GM12891 (cell line): ENCODE data around the gene ZXDA.
A peak's percentile ranks its signal among the peaks of the same experiment; 100 is the strongest.
"Not testable (repeated sequence)": the region's sequence is repeated elsewhere in the genome, so short reads cannot be mapped to it uniquely, and the experiment has no call there.

Experiments
- DNase-seq: peaks from one replicate; pipeline ENCODE4 v3.0.0; 2011; ENCODE audit warnings: low spot score; ENCODE audit not compliant: insufficient read length
- FAIRE-seq: peaks from 2 replicates; lab custom pipeline; 2011; peaks lifted over from hg19 to GRCh38; lab: Jason Lieb, UNC
- PAX5 ChIP-seq: IDR thresholded peaks from 2 replicates; pipeline ENCODE4 v1.6.1; 2011; ENCODE audit warnings: low read length, moderate library complexity, mild to moderate bottlenecking; ENCODE audit not compliant: insufficient read depth, severe bottlenecking
- POLR2A ChIP-seq: IDR thresholded peaks from 2 replicates; pipeline ENCODE4 v1.6.1; 2011; ENCODE audit warnings: low read depth, low read length, control low read depth
- POLR2AphosphoS5 ChIP-seq: IDR thresholded peaks from 2 replicates; pipeline ENCODE4 v1.6.1; 2011; ENCODE audit warnings: low read depth, low read length, control low read depth
- POU2F2 ChIP-seq: IDR thresholded peaks from 2 replicates; pipeline ENCODE4 v1.6.1; 2011; ENCODE audit warnings: low read depth, mild to moderate bottlenecking, control low read depth, low read length, moderate library complexity
- SPI1 ChIP-seq: IDR thresholded peaks from 2 replicates; pipeline ENCODE4 v1.6.1; 2011; ENCODE audit warnings: low read depth, low read length, control low read depth
- TAF1 ChIP-seq: IDR thresholded peaks from 2 replicates; pipeline ENCODE4 v1.6.1; 2011; ENCODE audit warnings: low read depth, low read length, control low read depth

ZXDA gene

DNA sequence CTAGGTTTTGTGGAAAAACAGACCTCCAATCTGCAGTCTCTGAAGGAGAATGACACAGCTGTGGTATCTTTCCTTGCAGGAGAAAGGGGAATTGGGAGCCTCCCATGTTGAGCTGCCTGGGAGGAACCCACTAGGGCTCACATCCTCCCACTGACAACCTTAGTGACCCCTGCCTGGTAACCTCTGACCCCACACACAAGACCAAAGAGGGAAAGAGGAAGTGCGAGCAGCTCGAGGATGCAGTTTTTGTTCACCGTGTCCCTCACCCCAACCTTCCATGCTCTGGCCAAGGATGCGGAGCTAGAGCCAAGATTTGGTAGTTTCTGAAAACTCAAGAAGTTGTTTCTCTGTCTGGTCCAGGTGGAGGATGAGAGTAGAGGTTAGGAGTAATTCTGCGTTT is 5.4 kb upstream of the ZXDA start:
- TF ChIP-seq PAX5 (no peak), SPI1 (peak; percentile 83)
- DNase-seq: no peak
- peak; percentile 55 for FAIRE-seq

DNA sequence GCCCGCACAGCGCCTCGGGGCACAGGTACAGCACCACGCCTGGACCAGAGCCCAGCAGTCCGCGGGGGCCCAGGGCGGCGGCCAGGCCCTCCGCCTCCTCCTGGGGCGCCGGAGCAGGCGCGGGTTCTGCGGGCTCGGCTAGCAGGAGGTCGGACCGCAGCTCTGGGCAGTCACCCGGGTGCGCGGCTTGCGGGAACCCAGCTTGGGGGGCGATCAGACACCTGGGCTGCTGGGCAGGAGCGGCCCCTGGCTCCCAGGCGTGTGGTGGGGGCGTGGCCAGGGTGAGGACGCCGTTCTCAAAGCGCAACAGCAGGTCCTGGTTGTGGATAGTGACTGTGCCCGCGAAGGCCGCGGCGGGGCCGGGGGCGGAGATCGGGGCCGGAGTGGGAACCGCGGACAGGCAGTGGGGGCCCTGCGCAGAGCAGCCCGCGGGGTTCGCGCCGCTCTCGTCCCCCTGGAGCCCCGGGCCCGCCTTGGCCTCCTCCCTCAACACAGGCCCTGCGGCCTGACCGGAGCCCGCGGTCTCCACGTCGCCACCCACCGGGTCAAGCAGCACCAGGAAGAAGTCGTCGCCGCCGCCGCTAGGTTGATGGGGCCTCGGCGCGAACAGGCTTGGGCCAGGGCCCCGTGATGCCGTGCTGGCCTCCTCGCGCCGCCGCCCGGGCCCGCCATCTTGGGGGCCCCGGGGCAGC is 517 bp downstream of the ZXDA start:
- not testable (repeated sequence) for DNase-seq
- peak; percentile 100 for FAIRE-seq

DNA sequence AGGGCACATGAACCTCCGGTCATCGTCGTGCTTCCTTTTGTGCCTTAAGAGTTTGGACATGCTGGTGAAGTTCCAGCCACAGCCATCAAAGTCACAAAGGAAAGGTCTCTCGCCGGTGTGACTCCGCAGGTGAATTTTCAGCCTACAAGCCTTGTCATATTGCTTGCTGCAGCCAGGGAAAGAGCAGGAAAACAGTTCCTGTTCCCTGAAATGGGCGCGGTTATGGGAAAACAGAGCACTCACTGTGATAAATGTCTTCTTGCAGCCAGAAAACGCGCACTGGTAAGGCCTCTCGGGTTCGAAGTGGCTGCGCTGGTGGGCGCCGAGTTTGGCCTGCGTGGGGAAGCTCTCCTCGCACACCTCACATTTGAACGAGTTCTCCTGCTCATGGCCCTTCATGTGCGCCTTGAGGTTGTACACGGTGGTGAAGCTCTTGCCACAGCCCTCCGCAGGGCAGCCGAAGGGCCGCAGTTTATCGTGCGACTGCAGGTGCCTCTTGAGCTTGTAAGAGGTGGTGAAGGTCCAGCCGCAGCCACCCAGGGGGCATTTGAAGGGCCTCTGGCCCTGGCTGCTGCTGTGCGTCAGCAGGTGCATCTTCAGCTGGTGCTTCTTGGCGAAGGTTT is 1.2 kb downstream of the ZXDA start:
- FAIRE-seq, DNase-seq: not testable (repeated sequence)

- TF ChIP-seq POU2F2 (no peak), TAF1 (no peak), POLR2A (no peak), PAX5 (no peak), POLR2AphosphoS5 (no peak), SPI1 (no peak)
- FAIRE-seq (peak; percentile 47), DNase-seq (no peak)
These were observed 3.5 kb downstream of the ZXDA start for GRCh38 chrX:57906790-57907189.

DNA sequence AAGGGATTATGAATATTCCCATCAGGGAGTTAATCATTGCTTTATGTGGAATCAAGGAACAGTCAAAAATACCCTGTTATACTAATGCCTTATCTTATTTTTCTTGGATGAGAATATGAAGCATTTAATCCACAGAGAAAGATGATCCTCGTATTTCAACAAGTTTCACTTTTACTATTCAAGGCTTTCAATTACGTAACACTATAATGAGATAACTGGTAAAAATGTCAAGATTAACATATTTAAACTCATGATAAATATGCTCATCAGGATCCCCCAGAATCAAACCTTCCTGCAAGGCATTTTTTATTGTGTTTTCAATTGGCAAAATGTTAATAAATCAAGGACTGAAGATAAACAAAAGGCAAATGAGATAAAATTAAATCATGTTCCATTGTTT is 5.1 kb downstream of the ZXDA start:
- FAIRE-seq: no peak

DNA sequence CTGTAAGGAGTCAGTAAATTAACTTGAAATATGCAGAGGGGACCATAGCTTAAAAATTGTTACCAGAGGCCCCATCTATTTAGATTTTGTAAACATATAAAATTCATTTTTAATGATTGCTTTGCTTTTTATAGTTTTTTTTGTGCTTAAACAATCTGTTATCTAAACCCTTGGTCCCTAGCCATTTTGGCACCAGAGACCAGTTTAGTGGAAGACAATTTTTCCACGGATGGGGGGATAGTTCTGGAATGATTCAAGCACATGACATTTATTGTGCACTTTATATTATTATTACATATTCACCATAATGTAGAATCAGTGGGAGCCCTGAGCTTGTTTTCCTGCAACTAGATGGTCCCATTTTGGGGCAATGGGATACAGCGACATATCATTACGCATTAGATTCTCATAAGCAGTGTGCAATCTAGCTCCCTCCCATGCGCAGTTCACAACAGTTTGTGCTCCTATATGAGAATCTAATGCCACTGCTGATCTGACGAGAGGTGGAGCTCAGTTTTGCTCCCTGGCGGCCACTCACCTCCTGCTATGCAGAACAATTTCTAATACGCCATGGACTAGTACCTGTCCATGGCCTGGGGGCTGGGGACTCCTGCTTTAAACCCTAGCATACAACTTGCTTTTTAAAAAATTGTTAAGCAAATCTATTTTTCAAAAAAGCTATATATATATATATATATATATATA is 5.9 kb downstream of the ZXDA start:
- FAIRE-seq: no peak
- no peak for DNase-seq
- TF ChIP-seq PAX5: no peak
- no peak for TF ChIP-seq POLR2A
- TF ChIP-seq POU2F2: no peak
- TF ChIP-seq POLR2AphosphoS5: no peak
- no peak for TF ChIP-seq SPI1
- TF ChIP-seq TAF1: no peak

More for the DNA sequence above, 5.1 kb downstream of the ZXDA start:
- TF ChIP-seq POLR2A (no peak), POLR2AphosphoS5 (no peak), SPI1 (no peak)
- DNase-seq: no peak

- peak; percentile 15; the same call in 1 of the 2 replicates for TF ChIP-seq SPI1
- TF ChIP-seq TAF1: no peak
- FAIRE-seq (no peak), DNase-seq (no peak)
These were observed 7.6 kb downstream of the ZXDA start for GRCh38 chrX:57902633-57903032.

- FAIRE-seq (no peak), DNase-seq (no peak)
- no peak for TF ChIP-seq POU2F2
- TF ChIP-seq POLR2A: no peak
- TF ChIP-seq PAX5: no peak
- no peak for TF ChIP-seq TAF1
- no peak for TF ChIP-seq POLR2AphosphoS5
- no peak for TF ChIP-seq SPI1
These were observed 8.8 kb downstream of the ZXDA start for GRCh38 chrX:57901466-57901865.

DNA sequence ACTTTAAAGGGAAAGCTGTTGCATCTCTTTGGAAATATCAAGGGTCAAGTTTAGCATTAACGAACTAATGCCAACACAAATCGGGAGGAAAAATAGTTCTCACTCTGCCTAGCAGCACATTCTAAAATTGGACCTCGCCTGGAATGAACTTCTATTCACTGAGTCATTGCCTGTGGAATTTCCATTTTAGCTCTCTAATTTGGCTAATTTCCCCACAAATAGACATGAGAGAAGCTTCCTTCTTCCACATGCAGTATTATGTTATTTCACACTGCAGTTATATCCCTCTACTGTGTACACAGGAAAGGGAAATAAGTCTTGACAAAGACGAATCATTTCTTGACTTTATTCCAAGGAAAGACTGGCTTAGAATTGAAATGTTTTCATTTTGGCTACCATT is 9.3 kb downstream of the ZXDA start:
- no peak for DNase-seq
- TF ChIP-seq POU2F2 (no peak), POLR2A (no peak), POLR2AphosphoS5 (no peak), TAF1 (no peak), SPI1 (no peak), PAX5 (no peak)
- FAIRE-seq: no peak

GRCh38 chrX:57899906-57900305 is 10.4 kb downstream of the ZXDA start:
- TF ChIP-seq POU2F2 (no peak), POLR2AphosphoS5 (no peak), SPI1 (no peak), PAX5 (no peak), TAF1 (no peak), POLR2A (no peak)
- no peak for DNase-seq
- no peak for FAIRE-seq

DNA sequence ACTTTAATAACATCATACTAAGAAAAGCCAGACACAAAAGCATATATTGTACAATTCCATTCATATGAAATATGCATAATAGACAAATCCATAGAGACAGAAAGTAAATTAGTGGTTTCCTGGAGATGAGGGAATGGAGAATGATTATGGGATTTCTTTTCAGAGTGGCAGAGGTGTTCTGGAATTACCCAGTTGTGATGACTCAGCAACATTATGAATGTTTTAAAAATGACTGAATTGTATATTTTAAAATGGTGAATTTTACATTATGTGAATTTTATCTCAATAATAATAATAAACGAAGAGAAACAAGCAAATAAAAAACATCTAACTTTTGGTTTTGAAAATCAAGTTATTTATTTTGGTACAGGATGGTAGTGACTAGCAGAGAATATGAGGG is 11.2 kb downstream of the ZXDA start:
- FAIRE-seq: no peak
- no peak for TF ChIP-seq POLR2A
- no peak for DNase-seq
